ENCODE data around the gene ANTXR2.

The ANTXR2 gene

DNA sequence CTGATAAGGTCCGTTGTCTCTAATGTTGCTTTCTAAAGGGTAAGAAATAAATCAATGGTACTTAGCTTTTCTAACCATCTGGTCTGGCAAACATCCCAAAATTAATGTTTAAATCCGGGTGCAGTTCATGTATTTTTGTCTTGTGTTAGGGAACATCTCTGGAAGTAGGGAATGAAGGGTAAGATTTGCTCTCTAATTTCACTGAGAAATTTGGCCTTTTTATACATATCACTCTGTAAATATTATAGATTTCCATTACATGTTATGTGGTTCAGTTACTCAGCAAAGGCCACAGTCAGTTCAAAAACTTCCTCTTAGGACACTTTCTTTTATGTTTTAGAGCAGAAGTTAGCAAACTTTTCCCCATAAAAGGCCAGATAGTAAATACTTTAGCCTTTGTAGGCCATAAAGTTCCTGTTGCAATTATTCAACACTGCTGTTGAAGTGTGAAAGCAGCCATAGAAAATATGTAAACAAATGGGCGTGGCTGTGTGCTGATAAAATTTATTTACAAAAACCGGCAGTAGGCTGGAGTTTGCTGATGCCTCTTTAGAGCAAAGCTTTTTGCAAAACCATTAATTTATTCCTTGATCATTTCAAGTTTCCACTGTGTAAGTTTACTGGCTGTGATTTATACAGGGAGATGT is 218.1 kb downstream of the ANTXR2 start:
- DNase-seq, result no peak

DNA sequence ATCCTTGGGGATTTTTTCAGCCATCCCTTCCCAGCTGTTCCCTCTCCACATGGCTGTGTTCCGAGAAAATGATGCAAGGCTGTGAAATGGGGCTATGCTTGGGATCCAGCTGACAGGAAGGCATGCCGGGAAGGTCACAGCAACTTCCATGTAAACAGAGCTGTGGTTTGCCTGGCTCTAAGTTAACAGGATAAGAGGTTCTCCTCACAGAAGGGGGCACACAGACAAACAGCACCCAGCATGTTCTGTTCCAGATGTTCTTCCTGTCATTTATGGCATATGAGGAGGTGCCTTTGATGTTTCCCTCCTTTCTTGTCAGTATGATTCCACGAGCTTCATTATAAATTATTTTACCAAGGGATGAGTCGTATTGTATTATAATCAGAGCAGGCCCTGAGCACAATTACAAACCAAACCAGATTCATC is 220.7 kb downstream of the ANTXR2 start:
- DNase-seq, result no peak

DNA sequence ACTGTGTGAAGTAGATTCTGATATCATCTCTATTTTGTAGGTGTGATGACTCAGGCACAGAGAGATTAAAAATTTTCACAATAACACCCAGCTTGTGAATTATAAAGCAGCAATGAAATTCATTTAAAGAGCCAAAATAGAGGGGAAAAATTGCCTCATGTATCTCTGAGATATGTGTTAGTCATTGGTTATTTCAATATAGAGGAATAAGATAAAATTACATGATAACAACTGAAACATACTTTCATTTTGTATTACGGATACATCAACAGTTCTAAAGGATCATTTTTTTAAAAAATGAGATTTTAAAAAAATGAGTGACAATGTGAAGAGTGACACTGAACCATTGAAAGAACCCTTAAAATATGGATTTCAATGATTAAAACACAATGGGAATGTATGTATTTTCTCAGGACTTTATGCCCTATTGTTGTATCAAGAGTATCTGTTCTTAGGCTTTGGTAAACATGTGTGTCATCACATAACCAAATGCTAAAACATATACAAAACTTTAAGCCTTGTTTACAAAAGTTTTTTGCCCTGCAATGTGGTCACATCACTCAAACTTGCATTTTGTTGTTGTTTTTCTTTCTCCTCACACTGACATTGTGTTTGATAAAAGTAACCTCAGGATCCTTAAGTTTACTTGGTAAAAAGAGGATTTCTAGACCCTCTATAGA is 221.3 kb downstream of the ANTXR2 start:
- DNase-seq, result no peak
